GM06990 (cell line): Measurements from ENCODE around the gene PARD6G.

Experiments
- DNase-seq: peaks from one replicate; pipeline ENCODE4 v3.0.0-alpha.2; 2011; ENCODE audit not compliant: insufficient read length; ENCODE audit errors: extremely low read depth
- H3K27me3 ChIP-seq: replicated peaks from 2 replicates; pipeline ENCODE4 v1.6.0; 2011; ENCODE audit warnings: low read length; ENCODE audit not compliant: control insufficient read depth, insufficient read depth
- H3K36me3 ChIP-seq: 2 replicates; pipeline ENCODE4 v1.5.1; 2011; ENCODE audit warnings: low read length; ENCODE audit not compliant: control insufficient read depth, insufficient read depth
- H3K4me3 ChIP-seq: replicated peaks from 2 replicates; pipeline ENCODE4 v1.5.1; 2011; ENCODE audit warnings: low read depth, mild to moderate bottlenecking, control low read depth, low read length
- TF ChIP-seq, protein P1 (sequence below): IDR thresholded peaks from 2 replicates; pipeline ENCODE4 v1.5.1; 2011; ENCODE audit warnings: low read length, control low read depth, mild to moderate bottlenecking, inconsistent platforms; ENCODE audit not compliant: insufficient read depth, poor library complexity, severe bottlenecking

PARD6G gene

DNA sequence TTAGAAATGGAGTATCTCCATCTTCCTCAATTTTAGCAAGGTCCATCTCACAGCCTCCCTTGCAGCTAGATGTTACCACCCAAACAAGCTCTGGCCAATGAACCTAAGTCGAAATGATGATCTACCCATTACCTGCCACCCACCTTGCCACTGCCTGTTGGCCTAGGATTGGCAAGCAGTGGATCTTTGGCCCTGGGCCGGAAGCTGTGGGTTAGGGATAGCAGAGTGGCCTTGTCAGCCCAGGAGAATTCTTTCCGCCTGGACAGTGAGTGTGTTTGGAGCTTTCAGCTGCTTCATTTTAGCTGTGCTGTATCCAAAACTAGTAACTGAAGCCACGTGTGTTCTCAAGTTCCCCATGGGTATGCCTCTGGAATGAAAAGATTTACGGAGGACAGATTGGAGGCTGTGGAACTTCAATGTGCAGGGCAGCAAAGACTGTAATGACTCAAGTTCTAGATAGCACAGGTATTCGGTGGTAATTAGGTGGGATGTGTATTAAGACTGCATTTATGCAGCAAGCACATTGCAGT lies 7.7 kb upstream of the PARD6G start:
- H3K36me3 ChIP-seq, result no peaks in the 10 kb centered on the region
- no peak overlapping the region for H3K4me3 ChIP-seq
- no peaks in the 10 kb centered on the region; the same call in 1 of the 2 replicates for H3K27me3 ChIP-seq
- TF ChIP-seq, protein P1, sequence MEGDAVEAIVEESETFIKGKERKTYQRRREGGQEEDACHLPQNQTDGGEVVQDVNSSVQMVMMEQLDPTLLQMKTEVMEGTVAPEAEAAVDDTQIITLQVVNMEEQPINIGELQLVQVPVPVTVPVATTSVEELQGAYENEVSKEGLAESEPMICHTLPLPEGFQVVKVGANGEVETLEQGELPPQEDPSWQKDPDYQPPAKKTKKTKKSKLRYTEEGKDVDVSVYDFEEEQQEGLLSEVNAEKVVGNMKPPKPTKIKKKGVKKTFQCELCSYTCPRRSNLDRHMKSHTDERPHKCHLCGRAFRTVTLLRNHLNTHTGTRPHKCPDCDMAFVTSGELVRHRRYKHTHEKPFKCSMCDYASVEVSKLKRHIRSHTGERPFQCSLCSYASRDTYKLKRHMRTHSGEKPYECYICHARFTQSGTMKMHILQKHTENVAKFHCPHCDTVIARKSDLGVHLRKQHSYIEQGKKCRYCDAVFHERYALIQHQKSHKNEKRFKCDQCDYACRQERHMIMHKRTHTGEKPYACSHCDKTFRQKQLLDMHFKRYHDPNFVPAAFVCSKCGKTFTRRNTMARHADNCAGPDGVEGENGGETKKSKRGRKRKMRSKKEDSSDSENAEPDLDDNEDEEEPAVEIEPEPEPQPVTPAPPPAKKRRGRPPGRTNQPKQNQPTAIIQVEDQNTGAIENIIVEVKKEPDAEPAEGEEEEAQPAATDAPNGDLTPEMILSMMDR, result no peak
- no peak for DNase-seq

DNA sequence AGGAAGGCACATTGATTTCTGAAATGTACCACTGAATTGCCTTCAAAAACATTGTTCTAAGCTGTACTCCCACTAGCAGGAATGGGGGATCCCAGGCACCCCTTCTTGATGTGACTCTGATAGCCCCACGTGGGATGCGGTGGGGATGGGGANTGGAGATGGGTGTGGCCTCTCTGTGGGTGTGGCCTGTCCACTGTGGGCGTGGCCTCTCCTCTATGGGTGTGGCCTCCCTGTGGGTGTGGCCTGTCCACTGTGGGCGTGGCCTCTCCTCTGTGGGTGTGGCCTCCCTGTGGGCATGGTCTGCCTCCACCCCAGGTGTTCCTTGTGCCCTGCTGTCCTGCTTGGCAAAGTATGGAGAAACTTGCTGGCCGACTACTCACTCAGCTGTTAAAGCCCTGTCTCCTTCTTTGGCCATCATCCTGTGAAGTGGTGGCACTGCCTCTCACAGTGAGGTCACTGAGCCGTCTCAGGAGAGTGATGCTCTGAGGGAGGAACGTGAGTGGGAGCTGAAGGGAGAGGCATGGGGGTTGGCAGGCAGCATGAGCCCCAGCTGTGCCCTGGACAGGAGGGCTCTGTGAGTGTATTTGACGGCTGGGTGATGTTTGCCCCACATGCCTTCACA lies 6.7 kb upstream of the PARD6G start:
- TF ChIP-seq, protein P1, result no peak
- Histone ChIP-seq H3K36me3 (no peaks in the 10 kb centered on the region), H3K27me3 (no peaks in the 10 kb centered on the region; the same call in 1 of the 2 replicates), H3K4me3 (no peak overlapping the region)
- no peak for DNase-seq

- no peaks in the 10 kb centered on the region; the same call in 1 of the 2 replicates for H3K27me3 ChIP-seq
- H3K4me3 ChIP-seq, result no peak overlapping the region
- DNase-seq, result no peak
- no peaks in the 10 kb centered on the region for H3K36me3 ChIP-seq
- TF ChIP-seq, protein P1, result no peak
These were observed 5.9 kb upstream of the PARD6G start for GRCh38 chr18:80253236-80253635.

GRCh38 chr18:80252136-80252535 lies 4.8 kb upstream of the PARD6G start:
- Histone ChIP-seq H3K4me3 (no peak overlapping the region), H3K27me3 (no peaks in the 10 kb centered on the region; the same call in 1 of the 2 replicates), H3K36me3 (no peaks in the 10 kb centered on the region)
- no peak for DNase-seq
- TF ChIP-seq, protein P1, result no peak

GRCh38 chr18:80251700-80252099 lies 4.4 kb upstream of the PARD6G start:
- Histone ChIP-seq H3K4me3 (no peak overlapping the region), H3K36me3 (no peaks in the 10 kb centered on the region), H3K27me3 (no peaks in the 10 kb centered on the region; the same call in 1 of the 2 replicates)
- DNase-seq, result no peak
- TF ChIP-seq, protein P1, result no peak
